ENCODE data around the gene EPM2A.

The EPM2A gene

GRCh38 chr6:145681965-145682364 is 53.4 kb downstream of the EPM2A start:
- no peaks in the 10 kb centered on the region for H3K27me3 Mint-ChIP-seq
- no peaks in the 10 kb centered on the region for H3K4me1 Mint-ChIP-seq
- H3K36me3 Mint-ChIP-seq (ENCODE audit: low read depth), result peaks cover 47% of the 10 kb centered on the region
- no peak overlapping the region for H3K27ac Mint-ChIP-seq
- H3K4me3 Mint-ChIP-seq, result no peak overlapping the region
- DNase-seq (no peak), ATAC-seq (no peak)
- H3K9me3 Mint-ChIP-seq, result peaks cover 28% of the 10 kb centered on the region

GRCh38 chr6:145673504-145673903 is 61.8 kb downstream of the EPM2A start:
- H3K9me3 Mint-ChIP-seq, result peaks cover 20% of the 10 kb centered on the region
- DNase-seq (no peak), ATAC-seq (no peak)
- H3K27ac Mint-ChIP-seq, result no peak overlapping the region
- no peaks in the 10 kb centered on the region for H3K4me1 Mint-ChIP-seq
- peaks cover 57% of the 10 kb centered on the region for H3K36me3 Mint-ChIP-seq (ENCODE audit: low read depth)
- H3K4me3 Mint-ChIP-seq, result no peak overlapping the region
- H3K27me3 Mint-ChIP-seq, result no peaks in the 10 kb centered on the region

- Mint-ChIP-seq H3K27ac (no peak overlapping the region), H3K9me3 (no peaks in the 10 kb centered on the region), H3K4me3 (no peak overlapping the region), H3K27me3 (no peaks in the 10 kb centered on the region), H3K4me1 (no peaks in the 10 kb centered on the region), H3K36me3 (ENCODE audit: low read depth) (peaks cover 30% of the 10 kb centered on the region)
- no peak for ATAC-seq
- no peak for DNase-seq
These were observed 65.0 kb downstream of the EPM2A start for GRCh38 chr6:145670311-145670710.

GRCh38 chr6:145669627-145670034 is 65.7 kb downstream of the EPM2A start:
- no peaks in the 10 kb centered on the region for H3K27me3 Mint-ChIP-seq
- H3K27ac Mint-ChIP-seq, result no peak overlapping the region
- no peak for DNase-seq
- H3K4me1 Mint-ChIP-seq, result no peaks in the 10 kb centered on the region
- ATAC-seq, result no peak
- no peak overlapping the region for H3K4me3 Mint-ChIP-seq
- H3K36me3 Mint-ChIP-seq (ENCODE audit: low read depth), result peaks cover 26% of the 10 kb centered on the region
- H3K9me3 Mint-ChIP-seq, result no peaks in the 10 kb centered on the region

- ATAC-seq, result no peak
- Mint-ChIP-seq H3K27me3 (no peaks in the 10 kb centered on the region), H3K27ac (no peak overlapping the region), H3K36me3 (ENCODE audit: low read depth) (peaks cover 19% of the 10 kb centered on the region), H3K4me3 (no peak overlapping the region), H3K9me3 (no peaks in the 10 kb centered on the region), H3K4me1 (no peaks in the 10 kb centered on the region)
- no peak for DNase-seq
These were observed 66.5 kb downstream of the EPM2A start for GRCh38 chr6:145668844-145669243.

GRCh38 chr6:145660676-145661075 is 74.6 kb downstream of the EPM2A start:
- no peak for DNase-seq
- no peak for ATAC-seq
- H3K4me1 Mint-ChIP-seq, result no peaks in the 10 kb centered on the region
- no peaks in the 10 kb centered on the region for H3K27me3 Mint-ChIP-seq
- H3K4me3 Mint-ChIP-seq, result no peak overlapping the region
- H3K27ac Mint-ChIP-seq, result no peak overlapping the region
- H3K36me3 Mint-ChIP-seq (ENCODE audit: low read depth), result peaks cover 11% of the 10 kb centered on the region
- peaks cover 4% of the 10 kb centered on the region for H3K9me3 Mint-ChIP-seq

GRCh38 chr6:145656128-145656527 is 79.2 kb downstream of the EPM2A start:
- Mint-ChIP-seq H3K4me1 (no peaks in the 10 kb centered on the region), H3K4me3 (no peak overlapping the region), H3K36me3 (ENCODE audit: low read depth) (peaks cover 5% of the 10 kb centered on the region), H3K9me3 (no peaks in the 10 kb centered on the region), H3K27me3 (no peaks in the 10 kb centered on the region), H3K27ac (no peak overlapping the region)
- no peak for DNase-seq
- no peak for ATAC-seq

- H3K27me3 Mint-ChIP-seq, result no peaks in the 10 kb centered on the region
- H3K4me1 Mint-ChIP-seq, result no peaks in the 10 kb centered on the region
- no peak overlapping the region for H3K27ac Mint-ChIP-seq
- DNase-seq (no peak), ATAC-seq (no peak)
- peaks cover 5% of the 10 kb centered on the region for H3K36me3 Mint-ChIP-seq (ENCODE audit: low read depth)
- H3K4me3 Mint-ChIP-seq, result no peak overlapping the region
- no peaks in the 10 kb centered on the region for H3K9me3 Mint-ChIP-seq
These were observed 82.7 kb downstream of the EPM2A start for GRCh38 chr6:145652572-145652971.

GRCh38 chr6:145651988-145652387 is 83.3 kb downstream of the EPM2A start:
- no peaks in the 10 kb centered on the region for H3K4me1 Mint-ChIP-seq
- H3K36me3 Mint-ChIP-seq (ENCODE audit: low read depth), result peaks cover 3% of the 10 kb centered on the region
- H3K27me3 Mint-ChIP-seq, result no peaks in the 10 kb centered on the region
- no peak for ATAC-seq
- H3K4me3 Mint-ChIP-seq, result no peak overlapping the region
- no peaks in the 10 kb centered on the region for H3K9me3 Mint-ChIP-seq
- H3K27ac Mint-ChIP-seq, result no peak overlapping the region
- no peak for DNase-seq

GRCh38 chr6:145648149-145648548 is 87.2 kb downstream of the EPM2A start:
- ATAC-seq, result no peak

GRCh38 chr6:145647602-145648001 is 87.7 kb downstream of the EPM2A start:
- Mint-ChIP-seq H3K9me3 (no peaks in the 10 kb centered on the region), H3K4me3 (no peak overlapping the region), H3K27me3 (no peaks in the 10 kb centered on the region), H3K36me3 (ENCODE audit: low read depth) (no peaks in the 10 kb centered on the region), H3K4me1 (no peaks in the 10 kb centered on the region), H3K27ac (no peak overlapping the region)
- ATAC-seq, result no peak
- no peak for DNase-seq

More at GRCh38 chr6:145648149-145648548, 87.2 kb downstream of the EPM2A start:
- Mint-ChIP-seq H3K36me3 (ENCODE audit: low read depth) (no peaks in the 10 kb centered on the region), H3K9me3 (no peaks in the 10 kb centered on the region), H3K27me3 (no peaks in the 10 kb centered on the region), H3K27ac (no peak overlapping the region), H3K4me3 (no peak overlapping the region), H3K4me1 (no peaks in the 10 kb centered on the region)
- DNase-seq, result no peak

GRCh38 chr6:145643760-145644159 is 91.6 kb downstream of the EPM2A start:
- Mint-ChIP-seq H3K36me3 (ENCODE audit: low read depth) (no peaks in the 10 kb centered on the region), H3K27me3 (no peaks in the 10 kb centered on the region), H3K27ac (no peak overlapping the region), H3K4me3 (no peak overlapping the region), H3K9me3 (no peaks in the 10 kb centered on the region), H3K4me1 (no peaks in the 10 kb centered on the region)
- ATAC-seq (no peak), DNase-seq (no peak)

- H3K27me3 Mint-ChIP-seq, result no peaks in the 10 kb centered on the region
- DNase-seq, result peak; percentile 88
- peaks cover 4% of the 10 kb centered on the region for H3K4me1 Mint-ChIP-seq
- no peak overlapping the region for H3K27ac Mint-ChIP-seq
- no peaks in the 10 kb centered on the region for H3K9me3 Mint-ChIP-seq
- no peak overlapping the region for H3K4me3 Mint-ChIP-seq
- peak; percentile 72 for ATAC-seq
- H3K36me3 Mint-ChIP-seq (ENCODE audit: low read depth), result no peaks in the 10 kb centered on the region
These were observed 101.2 kb downstream of the EPM2A start for GRCh38 chr6:145633981-145634627.

- H3K27ac Mint-ChIP-seq, result no peak overlapping the region
- H3K36me3 Mint-ChIP-seq (ENCODE audit: low read depth), result no peaks in the 10 kb centered on the region
- H3K4me1 Mint-ChIP-seq, result peaks cover 4% of the 10 kb centered on the region
- no peaks in the 10 kb centered on the region for H3K9me3 Mint-ChIP-seq
- no peaks in the 10 kb centered on the region for H3K27me3 Mint-ChIP-seq
- no peak overlapping the region for H3K4me3 Mint-ChIP-seq
- ATAC-seq (no peak), DNase-seq (no peak)
These were observed 102.3 kb downstream of the EPM2A start for GRCh38 chr6:145632971-145633370.

GRCh38 chr6:145631374-145631773 is 103.9 kb downstream of the EPM2A start:
- H3K36me3 Mint-ChIP-seq (ENCODE audit: low read depth), result peaks cover 3% of the 10 kb centered on the region
- peaks cover 4% of the 10 kb centered on the region for H3K4me1 Mint-ChIP-seq
- ATAC-seq, result no peak
- H3K4me3 Mint-ChIP-seq, result no peak overlapping the region
- H3K9me3 Mint-ChIP-seq, result no peaks in the 10 kb centered on the region
- H3K27ac Mint-ChIP-seq, result no peak overlapping the region
- no peaks in the 10 kb centered on the region for H3K27me3 Mint-ChIP-seq
- no peak for DNase-seq

GRCh38 chr6:145630598-145630997 is 104.7 kb downstream of the EPM2A start:
- Mint-ChIP-seq H3K36me3 (ENCODE audit: low read depth) (peaks cover 3% of the 10 kb centered on the region), H3K4me3 (no peak overlapping the region), H3K27ac (no peak overlapping the region), H3K27me3 (no peaks in the 10 kb centered on the region), H3K9me3 (no peaks in the 10 kb centered on the region), H3K4me1 (peaks cover 4% of the 10 kb centered on the region)
- ATAC-seq, result no peak
- no peak for DNase-seq
